Measurements from ENCODE around the gene PRICKLE3. TPM values are rescaled to one million over a fixed set of nuclear protein-coding genes. Genes with fewer than 3 reads are reported as not detected.

Gene PRICKLE3
- total RNA-seq, 2 experiments from 2014 or later, result 9.9 to 16.7 TPM

DNA sequence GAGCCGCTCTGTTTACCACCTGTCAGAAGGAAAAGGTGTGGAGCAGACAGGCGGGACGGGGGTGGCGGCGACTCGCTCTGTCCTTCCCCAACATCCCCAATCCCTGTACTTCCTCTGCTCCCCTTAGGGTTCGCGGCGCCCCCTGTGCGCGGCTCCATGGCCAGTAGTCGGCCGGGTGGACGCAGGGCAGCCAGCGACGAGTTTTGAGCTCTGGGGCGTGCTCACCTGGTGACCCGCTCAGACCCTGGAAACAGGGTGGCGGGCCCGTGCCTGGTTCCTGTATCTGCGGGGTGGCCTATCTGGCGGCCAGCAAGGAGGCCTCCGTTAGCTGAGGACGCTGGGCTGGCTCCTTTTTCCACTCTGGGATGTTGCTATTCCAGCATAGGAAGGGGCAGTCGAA, 29.0 kb downstream of the PRICKLE3 start:
- ChIA-PET CTCF (ENCODE audit: unreplicated experiment) (no interaction called here), POLR2A (no interaction called here)
- TF ChIP-seq, protein P1, sequence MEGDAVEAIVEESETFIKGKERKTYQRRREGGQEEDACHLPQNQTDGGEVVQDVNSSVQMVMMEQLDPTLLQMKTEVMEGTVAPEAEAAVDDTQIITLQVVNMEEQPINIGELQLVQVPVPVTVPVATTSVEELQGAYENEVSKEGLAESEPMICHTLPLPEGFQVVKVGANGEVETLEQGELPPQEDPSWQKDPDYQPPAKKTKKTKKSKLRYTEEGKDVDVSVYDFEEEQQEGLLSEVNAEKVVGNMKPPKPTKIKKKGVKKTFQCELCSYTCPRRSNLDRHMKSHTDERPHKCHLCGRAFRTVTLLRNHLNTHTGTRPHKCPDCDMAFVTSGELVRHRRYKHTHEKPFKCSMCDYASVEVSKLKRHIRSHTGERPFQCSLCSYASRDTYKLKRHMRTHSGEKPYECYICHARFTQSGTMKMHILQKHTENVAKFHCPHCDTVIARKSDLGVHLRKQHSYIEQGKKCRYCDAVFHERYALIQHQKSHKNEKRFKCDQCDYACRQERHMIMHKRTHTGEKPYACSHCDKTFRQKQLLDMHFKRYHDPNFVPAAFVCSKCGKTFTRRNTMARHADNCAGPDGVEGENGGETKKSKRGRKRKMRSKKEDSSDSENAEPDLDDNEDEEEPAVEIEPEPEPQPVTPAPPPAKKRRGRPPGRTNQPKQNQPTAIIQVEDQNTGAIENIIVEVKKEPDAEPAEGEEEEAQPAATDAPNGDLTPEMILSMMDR (conservative IDR thresholded peaks at IDR 0.05; ENCODE audit: low read length), result no peak
- no peak for TF ChIP-seq EZH2phosphoT487 (IDR thresholded peaks at IDR 0.05; ENCODE audit: borderline replicate concordance, low read depth, low read length)
- H4K20me1 ChIP-seq (ENCODE audit: insufficient read depth, low read length), result no peaks in the 10 kb centered on the region
- H3K36me3 ChIP-seq (ENCODE audit: insufficient read depth, low read length), result no peaks in the 10 kb centered on the region
- no peak overlapping the region for H3K27ac ChIP-seq (ENCODE audit: low read depth, low read length, poor library complexity, severe bottlenecking)
- BruUV-seq (replicated peaks), result no TSS peak
- no peak overlapping the region for H3K4me3 ChIP-seq (ENCODE audit: low read depth, low read length, poor library complexity, severe bottlenecking)
- DNase-seq (ENCODE audit: low spot score), result no peak
- no peak overlapping the region for H3K4me2 ChIP-seq (ENCODE audit: low read length)
- H3K79me2 ChIP-seq (ENCODE audit: insufficient read depth, low read depth, low read length), result no peaks in the 10 kb centered on the region
- intact Hi-C loops (cut with micrococcal nuclease; ENCODE audit: unreplicated experiment), result no loop called here
- H3K9me3 ChIP-seq (ENCODE audit: low read length), result no peaks in the 10 kb centered on the region
- peaks cover 13% of the 10 kb centered on the region for H3K4me1 ChIP-seq (ENCODE audit: insufficient read depth, low read length, poor library complexity, severe bottlenecking)
- H2AFZ ChIP-seq (ENCODE audit: low read length), result no peak overlapping the region
- H3K9me2 ChIP-seq (ENCODE audit: insufficient read depth, low read length), result no peaks in the 10 kb centered on the region

DNA sequence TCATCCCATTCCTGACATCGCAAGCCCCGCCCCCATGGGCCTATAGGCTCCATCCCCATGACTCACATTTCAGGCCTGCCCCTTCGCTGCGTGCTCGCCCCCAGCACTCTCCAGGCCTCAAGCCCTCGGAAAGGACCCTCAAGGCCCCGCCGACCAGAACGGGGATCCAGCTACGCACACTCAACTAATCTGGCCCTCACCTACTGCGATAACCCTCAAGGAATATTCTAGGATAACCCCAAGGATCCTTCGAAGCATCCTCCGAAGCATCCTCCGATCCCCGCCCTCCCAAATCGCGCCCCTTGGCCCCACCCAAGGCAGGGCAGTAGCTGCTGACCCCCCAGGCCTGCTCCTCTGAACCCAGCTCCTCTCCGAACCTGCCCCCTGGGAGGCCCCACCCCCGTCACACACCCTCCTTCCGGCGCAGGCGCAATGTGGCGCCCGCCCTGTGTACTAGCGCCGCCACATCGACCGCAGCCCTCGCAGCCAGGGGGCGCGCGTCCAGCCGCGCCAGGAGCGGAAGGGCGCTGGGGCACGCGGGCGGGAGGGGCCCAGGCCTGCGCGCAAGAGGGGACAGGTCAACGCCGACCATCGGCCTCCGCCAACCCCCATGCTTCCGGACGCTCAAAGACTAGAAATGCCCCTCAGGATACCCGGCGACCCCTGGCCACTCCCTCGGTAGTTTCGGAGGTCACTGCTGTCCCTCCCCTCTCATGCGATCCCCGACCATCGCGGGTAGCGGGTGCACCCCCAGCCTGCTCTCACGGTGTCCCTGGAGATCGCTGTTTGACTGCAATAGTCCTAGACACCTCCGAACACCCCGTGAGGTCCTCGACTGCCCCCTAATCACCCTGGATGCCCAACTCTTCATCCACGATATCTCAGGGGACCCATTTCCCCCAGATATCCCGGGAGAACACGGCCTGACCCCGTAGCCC, 30.0 kb downstream of the PRICKLE3 start:
- H3K4me3 ChIP-seq (ENCODE audit: low read depth, low read length, poor library complexity, severe bottlenecking), result peak overlapping the region; percentile 72
- peak overlapping the region; percentile 21; the same call in 1 of the 2 replicates for H2AFZ ChIP-seq (ENCODE audit: low read length)
- intact Hi-C loops (cut with micrococcal nuclease; ENCODE audit: unreplicated experiment), result no loop called here

More for the DNA sequence above, 30.0 kb downstream of the PRICKLE3 start:
- H3K79me2 ChIP-seq (ENCODE audit: insufficient read depth, low read depth, low read length), result no peaks in the 10 kb centered on the region
- POLR2A ChIA-PET, result interaction anchor here (1.1 to 2.5 kb wide), 4 partner anchors 10 to 21 kb away, joined by 3 to 7 read pairs (median 4); partner anchors contain the start of gene PLP2
- no peaks in the 10 kb centered on the region for H4K20me1 ChIP-seq (ENCODE audit: insufficient read depth, low read length)
- no peaks in the 10 kb centered on the region for H3K36me3 ChIP-seq (ENCODE audit: insufficient read depth, low read length)
- peak overlapping the region; percentile 85 for H3K4me2 ChIP-seq (ENCODE audit: low read length)
- no peaks in the 10 kb centered on the region for H3K9me3 ChIP-seq (ENCODE audit: low read length)
- CTCF ChIA-PET (ENCODE audit: unreplicated experiment), result interaction anchor here (0.6 to 0.9 kb wide), 4 partner anchors 9 to 35 kb away, joined by 3 to 9 read pairs (median 5); partner anchors contain the start of gene PLP2
- peaks cover 13% of the 10 kb centered on the region for H3K4me1 ChIP-seq (ENCODE audit: insufficient read depth, low read length, poor library complexity, severe bottlenecking)
- DNase-seq (ENCODE audit: low spot score), result peak; percentile 86
- H3K27ac ChIP-seq (ENCODE audit: low read depth, low read length, poor library complexity, severe bottlenecking), result peak overlapping the region; percentile 83
- H3K9me2 ChIP-seq (ENCODE audit: insufficient read depth, low read length), result no peaks in the 10 kb centered on the region
- TF ChIP-seq EZH2phosphoT487 (IDR thresholded peaks at IDR 0.05; ENCODE audit: borderline replicate concordance, low read depth, low read length), result no peak
- TF ChIP-seq, protein P1 (conservative IDR thresholded peaks at IDR 0.05; ENCODE audit: low read length), result peak; percentile 70
- BruUV-seq (replicated peaks), result no TSS peak
